Amniotic epithelial cell (primary cell): Measurements from ENCODE around the gene UTS2B.

Experiments
- DNase-seq: peaks from one replicate; pipeline ENCODE4 v3.0.0-alpha.2; 2010; ENCODE audit warnings: low read depth

UTS2B gene

DNA sequence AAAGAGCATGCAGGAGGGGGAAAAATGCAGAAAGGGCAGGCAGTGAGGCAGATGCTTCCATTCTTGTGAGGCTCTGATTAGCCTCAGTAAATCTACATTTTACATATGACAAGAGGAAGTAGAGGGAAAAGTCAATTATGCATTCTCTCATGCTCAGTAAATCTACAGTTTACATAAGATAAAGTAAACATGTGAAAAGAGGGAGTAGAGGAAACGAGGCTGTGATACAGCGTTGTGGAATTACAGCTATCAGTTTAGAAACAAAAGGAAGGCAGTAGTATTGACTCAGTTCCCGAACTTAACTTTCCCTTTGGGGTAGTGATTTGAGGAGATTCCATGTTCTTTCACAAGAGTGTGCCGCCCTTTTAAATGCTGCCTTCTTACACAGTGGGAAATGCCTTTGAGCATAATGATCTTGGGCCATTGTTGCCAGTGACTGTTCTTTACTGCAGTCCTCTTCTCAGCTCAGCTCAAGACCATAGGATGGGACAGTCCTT is 92.0 kb downstream of the UTS2B start:
- DNase-seq, result peak; percentile 74

DNA sequence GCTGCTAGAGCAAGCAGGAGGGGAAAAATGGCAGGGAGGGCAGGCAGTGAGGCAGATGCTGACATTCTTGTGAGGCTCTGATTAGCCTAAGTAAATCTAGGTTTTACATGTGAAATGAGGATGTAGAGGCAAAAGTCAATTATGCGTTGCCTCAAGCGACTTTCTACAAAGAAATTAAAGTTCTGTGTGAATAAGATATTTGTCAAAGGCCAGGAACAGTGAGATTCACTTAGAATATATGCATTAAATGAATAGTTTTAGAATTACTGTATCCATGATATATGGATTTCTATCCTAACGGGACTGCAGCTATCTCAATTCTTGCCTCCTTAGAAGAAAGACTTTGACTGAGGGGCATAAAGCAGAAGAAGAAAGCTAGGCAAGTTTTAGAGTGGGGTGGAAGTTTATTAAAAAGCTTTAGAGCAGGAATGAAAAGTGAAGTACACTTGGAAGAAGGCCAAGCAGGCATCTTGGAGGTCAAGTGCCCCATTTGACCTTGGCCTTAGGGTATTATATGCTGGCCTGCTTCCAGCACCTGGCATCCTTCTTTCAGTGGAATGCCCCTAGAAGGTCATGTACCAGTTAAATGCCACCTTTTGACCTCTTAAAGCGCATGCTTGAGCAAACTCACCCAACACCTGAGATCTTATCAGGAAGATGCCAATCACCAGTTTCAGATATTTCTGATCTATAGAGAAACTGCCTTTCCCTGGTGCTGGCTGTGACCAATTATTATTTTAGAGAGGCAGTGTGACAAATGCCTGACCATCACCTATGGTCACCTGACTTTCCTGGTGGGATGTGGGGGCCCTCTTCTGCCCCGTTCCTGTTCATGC is 93.1 kb downstream of the UTS2B start:
- DNase-seq, result no peak

DNA sequence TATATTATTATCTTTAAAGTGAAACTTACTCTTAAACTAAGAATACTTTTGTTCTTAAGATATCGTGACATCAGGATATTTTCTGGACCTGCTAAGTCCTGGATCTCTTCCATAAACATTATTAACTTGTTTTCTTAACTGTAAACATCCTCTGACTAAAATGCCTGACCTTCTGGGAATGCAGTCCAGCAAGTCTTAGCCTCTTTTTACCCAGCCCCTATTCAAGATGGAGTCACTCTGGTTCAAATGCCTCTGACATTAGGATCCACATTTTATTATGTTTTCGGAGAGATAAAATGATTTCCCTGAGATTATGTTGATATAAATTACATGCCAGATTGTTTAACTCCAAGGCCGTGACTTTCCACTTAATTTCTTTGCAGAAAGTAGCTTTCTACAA is 93.7 kb downstream of the UTS2B start:
- peak; percentile 34 for DNase-seq

DNA sequence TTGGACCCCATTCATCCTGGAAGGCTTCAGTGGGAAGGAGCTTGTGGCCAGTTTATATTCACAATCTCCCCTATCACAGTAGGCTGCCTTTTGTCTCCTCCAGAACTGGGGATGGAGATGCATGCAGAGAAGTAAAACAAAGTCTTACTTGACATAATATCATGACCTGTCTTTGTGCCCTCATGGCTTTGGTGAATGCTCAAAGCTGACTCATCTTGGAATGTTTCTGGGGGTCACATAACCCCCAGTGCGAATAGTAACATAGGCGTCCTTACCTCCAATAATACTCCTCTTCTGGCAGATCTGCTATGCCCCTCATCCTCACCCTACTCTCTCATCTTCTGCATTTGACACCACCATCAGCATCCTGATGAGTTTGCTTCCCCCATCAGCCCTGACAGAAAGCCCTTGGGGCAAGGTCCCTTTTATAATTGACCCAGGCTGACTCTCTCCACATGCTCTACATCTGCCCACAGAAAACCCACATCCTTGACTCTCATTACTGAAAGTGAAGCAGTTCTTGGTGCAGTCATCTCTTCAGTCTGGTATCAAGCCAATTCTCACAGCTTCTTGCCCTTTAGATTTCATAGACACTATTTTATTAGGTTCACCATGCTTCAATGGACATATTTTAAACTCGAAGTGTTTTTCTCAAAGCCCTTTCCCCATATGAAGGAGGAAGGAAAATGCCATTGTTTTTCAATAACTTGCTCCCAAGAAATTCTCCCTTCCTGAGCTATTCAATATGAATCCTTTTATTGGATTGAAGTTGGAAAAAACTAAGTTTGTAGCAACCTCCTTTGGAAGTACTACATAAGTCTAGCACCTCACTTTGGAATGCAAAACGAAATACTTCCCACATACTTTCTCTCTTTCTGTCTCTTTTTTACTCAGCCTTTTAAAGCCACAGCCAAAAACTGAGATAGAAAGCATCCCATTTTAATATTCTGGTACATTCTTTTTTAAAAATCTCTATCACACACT is 94.7 kb downstream of the UTS2B start:
- DNase-seq, result peak; percentile 35

DNA sequence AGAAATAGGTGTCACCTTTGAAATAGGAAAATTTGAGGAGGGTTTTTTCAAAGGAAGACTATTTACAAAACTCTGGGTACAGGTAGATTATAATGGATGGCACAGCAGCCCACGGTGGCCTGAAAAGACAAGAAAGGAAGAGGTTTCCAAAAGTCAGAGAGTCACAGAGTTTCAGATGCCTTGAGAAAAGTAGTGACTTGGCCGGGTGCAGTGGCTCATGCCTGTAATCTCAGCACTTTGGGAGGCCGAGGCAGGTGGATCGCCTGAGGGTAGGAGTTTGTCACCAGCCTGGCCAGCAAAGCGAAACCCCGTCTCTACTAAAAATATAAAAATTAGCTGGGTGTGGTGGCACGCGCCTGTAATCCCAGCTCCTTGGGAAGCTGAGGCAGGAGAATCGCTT is 96.1 kb downstream of the UTS2B start:
- DNase-seq, result no peak

DNA sequence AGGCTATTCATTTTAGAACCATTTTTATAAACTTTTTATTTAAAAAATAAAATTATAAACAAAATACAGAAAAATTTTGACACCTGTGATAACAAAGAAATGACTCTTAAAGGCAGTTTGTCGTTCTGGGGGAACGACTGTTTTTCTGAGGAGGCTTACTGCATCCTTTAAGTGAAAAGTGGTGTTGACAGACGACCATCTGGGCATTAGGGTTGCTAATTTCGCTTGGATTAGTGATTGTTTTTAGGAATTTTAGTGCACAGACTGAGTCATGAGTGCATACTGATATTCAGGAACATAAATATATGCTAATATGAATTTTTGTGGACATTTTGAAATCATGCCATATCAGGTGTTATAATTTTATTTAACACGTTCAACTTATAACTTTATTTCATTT is 102.8 kb downstream of the UTS2B start:
- no peak for DNase-seq

DNA sequence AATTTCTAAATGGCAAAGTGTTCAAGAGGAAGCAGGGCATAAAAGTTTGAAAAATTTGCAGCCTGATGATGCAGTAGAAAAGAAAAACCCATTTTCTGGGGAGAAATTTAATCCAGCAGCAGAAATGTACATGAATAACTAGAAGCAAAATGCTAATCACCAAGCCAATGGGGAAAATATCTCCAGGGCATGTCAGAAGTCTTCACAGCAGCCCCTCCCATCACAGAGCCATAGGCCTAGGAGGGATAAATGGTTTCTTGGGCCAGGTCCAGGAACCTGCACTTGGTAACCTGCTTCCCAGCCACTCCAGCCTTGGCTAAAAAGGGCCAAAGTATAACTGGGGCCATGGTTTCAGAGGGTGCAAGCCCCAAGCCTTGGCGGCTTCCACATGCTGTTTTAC is 108.7 kb downstream of the UTS2B start:
- no peak for DNase-seq

DNA sequence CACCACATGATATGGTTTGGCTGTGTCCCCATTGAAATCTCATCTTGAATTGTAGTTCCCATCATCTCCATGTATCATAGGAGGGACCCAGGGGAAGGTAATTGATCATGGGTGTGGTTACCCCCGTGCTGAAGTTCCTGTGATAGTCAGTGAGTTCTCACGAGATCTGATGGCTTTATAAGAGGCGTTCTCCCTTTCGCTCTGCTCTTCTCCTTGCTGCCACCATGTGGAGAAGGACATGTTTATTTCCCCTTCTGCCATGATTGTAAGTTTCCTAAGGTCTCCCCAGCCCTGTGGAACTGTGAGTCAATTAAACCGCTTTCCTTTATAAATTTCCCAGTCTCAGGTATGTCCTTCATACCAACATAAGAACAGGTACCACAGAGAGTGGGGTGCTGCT is 109.4 kb downstream of the UTS2B start:
- peak; percentile 15 for DNase-seq

DNA sequence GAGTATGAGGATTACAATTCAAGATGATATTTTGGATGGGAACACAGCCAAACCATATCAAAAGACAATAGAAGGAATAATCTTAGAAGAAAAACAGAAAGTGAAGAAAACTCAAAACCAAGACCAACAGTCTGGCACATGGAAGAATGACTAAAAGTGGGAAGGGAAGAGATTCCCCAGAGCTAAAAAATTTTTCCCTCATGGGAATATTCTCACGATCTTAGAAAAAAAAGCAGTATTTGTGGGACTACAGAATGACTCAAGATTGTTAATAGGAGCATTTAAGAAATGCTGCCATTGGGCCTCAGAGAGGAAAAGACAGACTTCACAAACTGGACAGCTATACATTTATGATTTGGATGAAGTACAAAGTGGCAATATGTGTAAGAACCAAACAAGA is 113.0 kb downstream of the UTS2B start:
- no peak for DNase-seq
